GM12873 (cell line): ENCODE data around the gene ATF7.

Experiments
- CTCF ChIP-seq: IDR thresholded peaks from 2 replicates; pipeline ENCODE4 v1.5.1; 2012; ENCODE audit warnings: low read depth, mild to moderate bottlenecking, moderate library complexity, low read length, control low read depth; ENCODE audit not compliant: insufficient read depth; ENCODE audit errors: missing control alignments

The ATF7 gene

GRCh38 chr12:53468282-53468681 is 157.9 kb downstream of the ATF7 start:
- TF ChIP-seq CTCF = no peak

- no peak for TF ChIP-seq CTCF
Observed at GRCh38 chr12:53467880-53468279, 158.3 kb downstream of the ATF7 start.

- no peak for TF ChIP-seq CTCF
Observed at GRCh38 chr12:53467082-53467481, 159.1 kb downstream of the ATF7 start.

GRCh38 chr12:53466640-53467039 is 159.5 kb downstream of the ATF7 start:
- TF ChIP-seq CTCF = no peak

- TF ChIP-seq CTCF = no peak
Observed at GRCh38 chr12:53465679-53466078, 160.5 kb downstream of the ATF7 start.

- TF ChIP-seq CTCF = no peak
Observed at GRCh38 chr12:53464685-53465418, 161.3 kb downstream of the ATF7 start.

GRCh38 chr12:53463802-53464560 is 162.2 kb downstream of the ATF7 start:
- TF ChIP-seq CTCF = no peak
